ENCODE data around the gene OLFML2B. TPM values are rescaled to one million over a fixed set of nuclear protein-coding genes. Genes with fewer than 3 reads are reported as not detected.

The OLFML2B gene
- polyA plus RNA-seq, 2 of the 4 experiments (the other 2 are of a cell fraction) = 0.10 to 0.79 TPM

DNA sequence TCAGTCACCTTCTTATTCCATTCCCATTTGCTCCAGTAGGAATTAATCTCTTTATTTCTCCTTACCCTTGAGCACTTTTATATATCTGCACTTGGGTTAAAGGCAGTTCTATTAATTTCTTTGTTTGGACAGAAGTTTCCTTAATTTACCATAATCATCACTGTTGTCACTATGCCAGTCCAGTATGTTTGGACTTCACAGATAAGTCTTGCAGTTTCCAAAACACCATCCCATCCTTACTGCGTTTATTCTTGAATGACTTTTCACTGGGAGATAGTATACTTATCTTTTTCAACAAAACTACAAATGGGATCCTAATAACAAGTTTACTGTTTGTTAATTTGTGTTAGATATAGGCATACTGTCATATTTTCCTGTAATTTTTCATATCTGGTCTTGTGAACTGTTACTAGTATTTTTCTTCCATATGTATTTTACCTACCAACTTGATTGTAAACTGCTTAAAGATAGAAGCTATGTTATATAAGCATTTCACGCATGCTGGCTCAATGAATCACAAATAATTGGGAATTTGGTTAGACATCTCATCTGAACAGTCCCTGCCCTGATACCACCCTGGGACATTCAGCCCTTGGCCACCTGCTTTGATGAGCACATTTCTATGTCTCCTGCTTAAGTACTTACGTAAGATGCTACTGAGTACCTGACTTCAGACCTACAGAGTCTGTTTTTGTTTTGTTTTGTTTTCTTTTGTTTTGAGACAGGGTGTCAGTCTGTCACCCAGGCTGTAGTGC lies 78.2 kb downstream of the OLFML2B start:
- TF ChIP-seq, protein P1, sequence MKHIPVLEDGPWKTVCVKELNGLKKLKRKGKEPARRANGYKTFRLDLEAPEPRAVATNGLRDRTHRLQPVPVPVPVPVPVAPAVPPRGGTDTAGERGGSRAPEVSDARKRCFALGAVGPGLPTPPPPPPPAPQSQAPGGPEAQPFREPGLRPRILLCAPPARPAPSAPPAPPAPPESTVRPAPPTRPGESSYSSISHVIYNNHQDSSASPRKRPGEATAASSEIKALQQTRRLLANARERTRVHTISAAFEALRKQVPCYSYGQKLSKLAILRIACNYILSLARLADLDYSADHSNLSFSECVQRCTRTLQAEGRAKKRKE (CRISPR knock-in tag; IDR thresholded peaks at IDR 0.05; ENCODE audit: low read depth) = no peak
- TF ChIP-seq, protein P2, sequence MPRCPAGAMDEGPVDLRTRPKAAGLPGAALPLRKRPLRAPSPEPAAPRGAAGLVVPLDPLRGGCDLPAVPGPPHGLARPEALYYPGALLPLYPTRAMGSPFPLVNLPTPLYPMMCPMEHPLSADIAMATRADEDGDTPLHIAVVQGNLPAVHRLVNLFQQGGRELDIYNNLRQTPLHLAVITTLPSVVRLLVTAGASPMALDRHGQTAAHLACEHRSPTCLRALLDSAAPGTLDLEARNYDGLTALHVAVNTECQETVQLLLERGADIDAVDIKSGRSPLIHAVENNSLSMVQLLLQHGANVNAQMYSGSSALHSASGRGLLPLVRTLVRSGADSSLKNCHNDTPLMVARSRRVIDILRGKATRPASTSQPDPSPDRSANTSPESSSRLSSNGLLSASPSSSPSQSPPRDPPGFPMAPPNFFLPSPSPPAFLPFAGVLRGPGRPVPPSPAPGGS (IDR thresholded peaks at IDR 0.05) = no peak
- TF ChIP-seq RARB (CRISPR knock-in tag; IDR thresholded peaks at IDR 0.05) (no peak), PBX3 (IDR thresholded peaks at IDR 0.05) (no peak), HOXA7 (CRISPR knock-in tag; IDR thresholded peaks at IDR 0.05) (no peak), RCOR1 (IDR thresholded peaks at IDR 0.05; ENCODE audit: low read depth, low read length) (no peak), ZC3H11A (IDR thresholded peaks at IDR 0.05) (no peak), HOXB5 (CRISPR knock-in tag; IDR thresholded peaks at IDR 0.05) (no peak), POLR2AphosphoS2 (conservative IDR thresholded peaks at IDR 0.05; ENCODE audit: low read length) (no peak), EHF (CRISPR knock-in tag; IDR thresholded peaks at IDR 0.05) (no peak), JUNB (IDR thresholded peaks at IDR 0.05) (no peak), JUN (IDR thresholded peaks at IDR 0.05) (no peak)
- TF ChIP-seq, protein P3, sequence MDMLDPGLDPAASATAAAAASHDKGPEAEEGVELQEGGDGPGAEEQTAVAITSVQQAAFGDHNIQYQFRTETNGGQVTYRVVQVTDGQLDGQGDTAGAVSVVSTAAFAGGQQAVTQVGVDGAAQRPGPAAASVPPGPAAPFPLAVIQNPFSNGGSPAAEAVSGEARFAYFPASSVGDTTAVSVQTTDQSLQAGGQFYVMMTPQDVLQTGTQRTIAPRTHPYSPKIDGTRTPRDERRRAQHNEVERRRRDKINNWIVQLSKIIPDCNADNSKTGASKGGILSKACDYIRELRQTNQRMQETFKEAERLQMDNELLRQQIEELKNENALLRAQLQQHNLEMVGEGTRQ (IDR thresholded peaks at IDR 0.05) = no peak
- TF ChIP-seq, protein P4, sequence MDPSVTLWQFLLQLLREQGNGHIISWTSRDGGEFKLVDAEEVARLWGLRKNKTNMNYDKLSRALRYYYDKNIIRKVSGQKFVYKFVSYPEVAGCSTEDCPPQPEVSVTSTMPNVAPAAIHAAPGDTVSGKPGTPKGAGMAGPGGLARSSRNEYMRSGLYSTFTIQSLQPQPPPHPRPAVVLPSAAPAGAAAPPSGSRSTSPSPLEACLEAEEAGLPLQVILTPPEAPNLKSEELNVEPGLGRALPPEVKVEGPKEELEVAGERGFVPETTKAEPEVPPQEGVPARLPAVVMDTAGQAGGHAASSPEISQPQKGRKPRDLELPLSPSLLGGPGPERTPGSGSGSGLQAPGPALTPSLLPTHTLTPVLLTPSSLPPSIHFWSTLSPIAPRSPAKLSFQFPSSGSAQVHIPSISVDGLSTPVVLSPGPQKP (IDR thresholded peaks at IDR 0.05; ENCODE audit: low read depth, low read length) = no peak
- peaks cover 9% of the 10 kb centered on the region for H3K4me1 ChIP-seq
- no peak overlapping the region for H3K4me3 ChIP-seq
- no peak overlapping the region for H3K4me2 ChIP-seq
- CTCF ChIA-PET = no interaction called here
- H3K27ac ChIP-seq = no peak overlapping the region
- WGBS (ENCODE audit: missing lambda C conversion rate) = 91% methylated on average over 3 of the region's 3 CpGs
- no peak for DNase-seq (ENCODE audit: low read depth in 1 of 2, low spot score in 1 of 2)
- FAIRE-seq = no peak
- ATAC-seq = no peak
- POLR2A ChIA-PET = no interaction called here
- no peaks in the 10 kb centered on the region for H3K9me3 ChIP-seq

- Histone ChIP-seq H3K9me3 (no peaks in the 10 kb centered on the region), H3K27ac (no peak overlapping the region), H3K4me3 (no peak overlapping the region), H3K4me2 (no peak overlapping the region), H3K4me1 (peaks cover 9% of the 10 kb centered on the region)
- CTCF ChIA-PET = interaction anchor here (1.0 kb wide), 1 partner anchor 152 kb away, joined by 4 read pairs; no protein-coding TSS in a partner anchor
- no peak for DNase-seq (ENCODE audit: low read depth in 1 of 2, low spot score in 1 of 2)
- WGBS (ENCODE audit: missing lambda C conversion rate) = 86% methylated on average over 2 of the region's 2 CpGs
- no peak for ATAC-seq
- FAIRE-seq = no peak
- POLR2A ChIA-PET = no interaction called here
- TF ChIP-seq, protein P5, sequence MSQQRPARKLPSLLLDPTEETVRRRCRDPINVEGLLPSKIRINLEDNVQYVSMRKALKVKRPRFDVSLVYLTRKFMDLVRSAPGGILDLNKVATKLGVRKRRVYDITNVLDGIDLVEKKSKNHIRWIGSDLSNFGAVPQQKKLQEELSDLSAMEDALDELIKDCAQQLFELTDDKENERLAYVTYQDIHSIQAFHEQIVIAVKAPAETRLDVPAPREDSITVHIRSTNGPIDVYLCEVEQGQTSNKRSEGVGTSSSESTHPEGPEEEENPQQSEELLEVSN (IDR thresholded peaks at IDR 0.05; ENCODE audit: borderline replicate concordance, low read depth) = no peak
- TF ChIP-seq HES2 (IDR thresholded peaks at IDR 0.05) = no peak
- TF ChIP-seq, protein P3 (IDR thresholded peaks at IDR 0.05) = no peak
- TF ChIP-seq TFCP2L1 (CRISPR knock-in tag; IDR thresholded peaks at IDR 0.05) = no peak
- TF ChIP-seq HDAC2 (IDR thresholded peaks at IDR 0.05) = no peak
- no peak for TF ChIP-seq EHMT2 (IDR thresholded peaks at IDR 0.05; ENCODE audit: low read depth)
- no peak for TF ChIP-seq MYC (IDR thresholded peaks at IDR 0.05; ENCODE audit: borderline replicate concordance, low read length)
- no peak for TF ChIP-seq CBX2 (IDR thresholded peaks at IDR 0.05; ENCODE audit: borderline replicate concordance, low read depth)
- TF ChIP-seq RARB (CRISPR knock-in tag; IDR thresholded peaks at IDR 0.05) = no peak
- TF ChIP-seq MAFK (IDR thresholded peaks at IDR 0.05; ENCODE audit: partially characterized antibody) = no peak
- TF ChIP-seq REST (IDR thresholded peaks at IDR 0.05) = no peak
- no peak for TF ChIP-seq PHF8 (IDR thresholded peaks at IDR 0.05; ENCODE audit: borderline replicate concordance, low read depth)
- no peak for TF ChIP-seq CEBPB (IDR thresholded peaks at IDR 0.05)
- TF ChIP-seq CHD2 (IDR thresholded peaks at IDR 0.05; ENCODE audit: low read length, partially characterized antibody) = no peak
Measured at GRCh38 chr1:161944381-161944780, 79.3 kb downstream of the OLFML2B start.
